Glomerular visceral epithelial cell (primary cell): ENCODE results near the gene COL23A1.

Experiments used
- DNase-seq: peaks from one replicate; pipeline ENCODE4 v3.0.0-alpha.2; 2016; ENCODE audit errors: extremely low spot score

Gene COL23A1

GRCh38 chr5:178460174-178460573, 130.0 kb downstream of the COL23A1 start:
- no peak for DNase-seq

- no peak for DNase-seq
Observed at GRCh38 chr5:178458140-178458539, 132.1 kb downstream of the COL23A1 start.

- DNase-seq, result no peak
Observed at GRCh38 chr5:178457471-178457870, 132.7 kb downstream of the COL23A1 start.

DNA sequence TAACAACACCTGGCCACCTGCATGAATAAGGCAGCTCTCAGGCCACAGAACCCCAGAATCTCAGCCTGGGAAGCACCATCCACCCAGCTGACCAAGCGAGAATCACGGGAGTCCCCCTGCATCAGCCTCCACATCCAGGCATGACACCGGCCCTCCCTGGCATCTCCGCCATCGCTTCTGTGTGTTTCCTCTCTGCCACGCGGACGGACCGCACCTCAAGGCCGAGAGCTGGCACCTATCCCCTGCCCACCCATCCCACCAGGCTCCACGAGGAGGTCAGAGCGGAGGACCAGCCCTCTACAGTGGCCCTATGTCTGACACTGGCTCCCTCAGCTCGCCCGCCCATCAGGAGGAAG, 134.7 kb downstream of the COL23A1 start:
- no peak for DNase-seq

GRCh38 chr5:178454821-178455479, 135.2 kb downstream of the COL23A1 start:
- DNase-seq, result no peak

GRCh38 chr5:178454303-178454702, 135.9 kb downstream of the COL23A1 start:
- DNase-seq, result no peak

DNA sequence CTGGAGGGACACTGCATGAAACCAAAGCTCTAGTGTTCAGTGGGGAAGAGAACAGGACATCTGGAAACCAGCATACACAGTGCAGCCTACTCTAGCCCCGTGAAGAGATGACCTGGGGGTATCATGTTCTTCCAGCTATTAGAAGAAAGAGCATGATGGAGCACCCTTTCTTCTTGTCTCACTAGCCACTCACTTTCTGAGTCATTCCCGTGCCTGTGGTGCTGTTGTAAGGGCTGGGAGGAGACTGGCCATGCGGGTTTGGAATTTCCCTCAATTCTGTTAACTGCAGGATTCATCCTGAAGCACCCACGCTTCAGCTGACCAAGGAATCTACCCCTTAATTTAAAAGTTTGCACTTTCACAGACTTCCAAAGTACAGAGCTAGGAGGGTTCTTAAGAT, 137.0 kb downstream of the COL23A1 start:
- no peak for DNase-seq

DNA sequence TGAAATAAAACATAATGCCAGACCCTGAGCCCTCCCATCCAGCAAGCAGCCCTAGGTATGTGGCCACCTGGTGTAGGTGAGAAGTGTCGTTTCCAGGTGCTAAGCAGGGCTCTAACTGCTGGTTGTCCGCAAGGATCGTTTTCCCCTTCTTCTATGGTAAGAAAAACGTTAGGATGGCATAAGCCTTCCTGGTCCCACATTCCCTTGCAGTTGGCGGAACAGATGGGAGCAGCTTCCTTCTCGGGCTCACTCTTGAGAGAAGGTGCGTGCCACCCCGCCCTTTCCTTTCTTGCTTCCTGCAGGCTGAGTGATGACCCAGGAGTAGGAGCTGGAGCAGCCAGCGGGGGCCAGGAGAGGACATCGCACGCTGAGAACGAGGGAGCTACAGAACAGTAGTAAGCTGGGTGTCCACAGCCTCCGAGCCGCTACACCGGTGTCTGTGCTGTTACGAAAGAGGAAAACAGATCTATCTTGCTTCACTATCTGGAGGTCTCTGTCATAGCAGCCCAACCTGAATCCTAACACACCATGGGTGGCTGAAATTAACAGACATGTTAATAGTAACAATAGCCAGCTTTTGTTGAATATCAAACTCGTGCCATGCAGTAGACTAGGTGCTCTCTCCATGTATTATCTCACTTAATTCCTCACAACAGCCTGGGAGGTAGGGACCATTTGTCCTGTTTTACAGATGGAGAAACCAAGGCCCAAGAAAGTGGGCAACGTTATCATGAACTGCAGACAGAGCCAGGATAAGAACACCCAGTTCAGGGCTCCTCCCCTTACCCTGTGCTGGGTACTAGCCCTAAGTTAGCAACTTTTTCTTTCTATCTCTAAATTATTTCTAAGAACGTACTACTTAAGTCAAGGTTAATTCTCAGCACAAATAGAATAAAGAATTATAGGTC, 139.8 kb downstream of the COL23A1 start:
- DNase-seq, result no peak

DNA sequence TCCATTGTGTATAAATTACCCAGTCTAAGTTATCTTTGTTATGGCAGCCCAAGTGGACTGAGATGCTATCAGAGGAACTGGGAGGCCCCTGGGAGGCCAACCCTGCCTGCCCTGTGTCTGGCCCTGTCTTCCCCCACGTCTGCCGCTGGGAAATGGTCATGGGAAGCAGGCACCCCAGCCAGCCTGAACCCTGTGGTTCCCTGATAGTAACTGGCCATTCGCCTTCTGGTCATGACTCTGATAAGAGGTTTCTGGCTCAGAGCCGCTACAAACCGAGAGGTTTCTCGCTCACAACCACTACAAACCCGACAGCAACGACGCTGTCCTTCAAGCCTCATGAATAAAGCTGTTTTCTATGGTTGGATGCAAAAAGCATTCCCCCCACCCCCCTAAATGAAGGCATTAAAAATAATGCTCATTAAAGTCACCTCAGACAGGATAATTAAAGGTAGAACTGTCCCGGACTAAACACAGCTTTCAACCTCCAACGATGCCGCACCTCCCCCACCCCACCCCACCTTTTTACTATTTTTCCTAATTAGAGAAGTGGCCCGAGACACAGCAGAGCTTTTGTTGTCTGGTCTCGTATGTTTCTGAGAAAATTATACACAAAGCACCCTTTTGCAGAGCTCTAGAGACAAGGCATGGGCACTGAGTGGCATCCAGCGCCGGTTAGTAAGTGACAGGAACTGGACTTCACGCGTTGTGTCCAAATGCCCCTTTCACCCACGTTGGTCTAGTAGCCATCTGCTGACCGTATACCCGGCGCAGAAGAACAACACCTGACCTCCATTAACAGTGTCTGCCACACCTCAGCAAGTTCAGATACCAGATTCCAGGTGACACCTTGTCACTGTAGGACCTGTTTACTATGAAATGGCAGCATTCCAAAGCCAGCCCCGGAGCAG, 140.8 kb downstream of the COL23A1 start:
- no peak for DNase-seq

- DNase-seq, result no peak
Observed at GRCh38 chr5:178445534-178445933, 144.7 kb downstream of the COL23A1 start.

- DNase-seq, result no peak
Observed at GRCh38 chr5:178442405-178443257, 147.6 kb downstream of the COL23A1 start.

GRCh38 chr5:178441486-178442270, 148.5 kb downstream of the COL23A1 start:
- no peak for DNase-seq

GRCh38 chr5:178440181-178440580, 150.0 kb downstream of the COL23A1 start:
- no peak for DNase-seq

GRCh38 chr5:178439493-178440180, 150.6 kb downstream of the COL23A1 start:
- no peak for DNase-seq

DNA sequence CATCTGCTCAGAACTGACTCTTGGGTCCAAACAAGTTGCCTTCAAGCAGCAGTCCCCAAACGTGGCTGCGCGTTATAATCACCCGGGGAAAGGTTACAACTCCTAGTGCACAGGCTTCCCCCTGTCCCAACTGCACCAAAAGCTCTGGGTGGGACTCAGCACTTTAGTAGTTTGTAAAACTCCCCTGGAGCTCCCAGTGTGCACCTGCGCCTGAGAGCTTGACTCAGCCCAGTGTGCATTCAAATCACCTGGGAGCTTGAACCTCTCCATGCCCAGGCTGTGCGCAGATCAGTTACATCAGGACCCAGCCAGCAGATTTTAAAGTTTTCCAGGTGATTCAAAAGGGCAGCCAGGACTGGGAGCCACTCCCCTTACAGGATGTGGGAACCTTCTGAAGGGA, 151.4 kb downstream of the COL23A1 start:
- no peak for DNase-seq

DNA sequence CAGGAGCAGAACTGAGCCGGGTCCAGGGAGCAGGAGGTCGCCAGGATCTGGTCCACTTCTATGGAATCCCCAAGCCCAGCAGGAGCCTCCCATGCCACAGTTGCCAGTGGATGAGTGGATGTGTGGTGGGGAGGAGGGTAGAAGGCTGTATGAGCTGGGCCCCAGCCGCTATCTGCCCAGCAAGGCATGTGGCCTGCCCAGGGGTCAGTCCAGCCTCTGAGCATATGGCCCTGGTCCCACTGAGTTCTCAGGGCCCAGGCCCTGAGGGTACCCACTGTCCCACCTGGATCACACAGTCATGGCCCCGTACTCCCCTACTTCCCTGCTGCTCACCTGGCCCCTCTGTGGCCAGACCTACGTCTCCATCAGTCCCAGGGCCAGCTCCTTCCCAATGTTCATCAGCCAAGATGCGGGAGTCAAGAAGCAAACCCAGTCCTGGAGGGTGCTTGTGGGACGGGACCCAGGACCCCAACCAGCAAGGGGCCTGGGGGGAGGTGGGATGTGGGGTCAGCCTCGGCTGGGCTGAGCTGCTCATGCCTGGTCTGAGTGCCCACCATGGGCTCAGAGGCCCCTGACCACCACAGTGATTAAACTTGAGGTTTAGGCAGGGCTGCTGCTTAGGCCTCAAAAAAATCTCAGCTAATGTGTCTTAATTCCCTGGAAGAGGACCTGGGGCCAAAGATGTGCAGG, 152.7 kb downstream of the COL23A1 start:
- no peak for DNase-seq

DNA sequence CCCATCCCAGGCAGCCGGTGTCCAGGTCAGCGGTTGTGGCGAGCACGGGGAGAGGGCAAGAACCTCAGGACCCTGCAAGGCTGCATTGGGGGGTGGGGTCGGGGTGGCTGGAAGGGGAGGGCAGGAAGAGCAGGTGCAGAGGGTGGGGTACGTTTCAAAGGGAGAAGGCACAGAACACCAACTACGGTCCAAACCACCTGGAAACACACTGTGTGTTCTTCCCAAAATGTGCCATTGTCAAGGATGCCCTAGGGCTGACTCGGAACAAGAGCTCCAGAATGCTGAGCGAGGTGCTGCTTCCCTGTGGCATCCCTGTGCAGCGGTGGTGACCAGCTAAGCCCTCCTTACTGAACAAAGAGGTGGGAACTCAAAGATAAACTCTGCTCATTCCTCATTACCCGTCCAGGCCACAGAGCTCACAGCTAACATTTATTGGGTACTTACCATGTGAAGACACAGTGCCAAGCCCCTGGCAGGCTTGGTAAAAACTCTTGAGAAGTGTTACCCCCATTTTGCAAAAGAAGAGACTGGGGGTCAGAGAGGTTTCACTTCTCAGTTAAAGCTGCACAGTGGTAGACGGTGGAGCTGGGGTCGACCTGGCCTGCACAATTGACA, 153.8 kb downstream of the COL23A1 start:
- DNase-seq, result no peak

DNA sequence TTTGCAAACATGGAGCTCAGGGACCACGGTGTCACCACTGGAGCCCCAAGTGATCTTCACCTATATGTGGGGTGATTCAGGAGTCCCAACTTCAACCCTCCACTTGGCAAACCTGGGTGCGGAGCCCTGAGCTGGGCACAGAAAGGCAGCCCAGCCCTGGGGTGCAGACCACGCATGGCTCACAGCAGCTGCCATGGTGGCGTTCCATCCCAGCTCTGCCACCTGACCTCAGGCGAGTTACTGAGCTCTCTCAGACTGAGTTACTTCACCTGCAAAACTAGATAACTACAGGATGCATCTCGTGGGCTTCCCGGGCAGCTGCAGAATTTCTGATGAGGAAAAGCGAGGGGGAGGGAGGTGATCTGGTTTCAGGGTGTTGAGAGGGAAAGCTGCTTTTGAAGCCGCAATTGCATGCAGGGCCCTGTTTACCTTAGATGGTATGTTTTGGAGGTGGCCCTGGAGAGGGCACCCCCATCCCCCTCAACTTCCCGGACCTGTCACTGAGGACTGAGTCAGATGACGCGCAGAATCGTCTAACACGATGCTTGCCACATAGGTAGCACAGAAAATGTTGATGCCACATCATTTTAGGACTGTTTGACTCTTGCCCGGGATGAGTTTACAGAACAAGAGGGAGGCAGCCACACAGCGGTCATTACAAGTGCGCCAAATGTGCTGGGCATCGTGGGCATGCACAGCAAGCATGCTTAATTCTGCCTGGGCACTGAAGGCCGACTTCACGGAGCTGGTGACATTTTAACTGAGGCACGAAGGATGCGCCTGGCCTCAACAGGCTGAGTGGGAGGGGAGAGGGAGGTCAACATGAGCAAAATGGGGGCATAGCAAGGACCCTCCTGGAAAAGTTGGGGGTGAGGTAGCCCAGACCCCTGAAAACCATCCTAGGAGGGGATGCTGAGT, 154.6 kb downstream of the COL23A1 start:
- no peak for DNase-seq
